Activated effector memory CD4-positive, alpha-beta T cell treated with Interleukin-2 at 50 U/mL for 16 hours (primary cell): ENCODE measurements around the gene IFT80.
"Not testable (repeated sequence)": the region's sequence is repeated elsewhere in the genome, so short reads cannot be mapped to it uniquely, and the experiment has no call there.

ENCODE experiments used
- DNase-seq: peaks from one replicate; pipeline ENCODE4 v3.0.0-alpha.2; 2020

Gene IFT80

DNA sequence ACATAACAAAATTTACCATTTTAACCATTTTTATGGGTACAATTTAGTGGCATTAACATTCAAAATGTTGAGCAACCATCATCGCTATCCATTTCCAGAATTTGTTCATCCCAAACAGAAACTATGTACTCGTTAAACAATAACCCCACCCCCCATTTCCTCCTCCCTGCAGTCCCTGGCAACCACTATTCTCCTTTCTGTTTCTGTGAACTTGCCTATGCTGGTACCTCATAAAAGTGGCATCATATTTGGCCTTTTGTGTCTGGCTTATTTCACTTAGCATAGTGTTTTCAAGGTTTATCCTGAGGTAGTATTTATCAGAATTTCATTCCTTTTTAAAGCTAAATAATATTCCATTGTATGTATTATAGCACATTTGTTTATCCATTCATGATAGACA, 141.4 kb downstream of the IFT80 start:
- DNase-seq = no peak

DNA sequence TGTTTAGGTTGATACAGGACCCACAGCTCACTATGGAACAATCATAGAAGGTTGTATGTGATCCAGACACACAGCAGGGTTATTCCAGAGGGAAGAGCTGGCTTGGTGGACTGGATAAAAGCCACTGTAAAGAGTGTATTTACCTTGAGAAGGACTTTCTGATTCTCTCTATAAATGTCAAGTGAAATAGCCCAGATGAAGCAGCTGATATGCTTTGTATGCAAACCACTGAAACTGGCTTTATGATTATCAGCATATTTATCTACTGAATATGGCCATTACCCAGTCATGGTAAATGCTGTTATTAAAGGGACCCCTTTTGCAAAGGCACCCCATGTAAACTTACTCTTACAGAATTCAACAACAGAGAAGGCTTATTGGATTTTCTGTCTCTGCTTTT, 145.7 kb downstream of the IFT80 start:
- DNase-seq = no peak

DNA sequence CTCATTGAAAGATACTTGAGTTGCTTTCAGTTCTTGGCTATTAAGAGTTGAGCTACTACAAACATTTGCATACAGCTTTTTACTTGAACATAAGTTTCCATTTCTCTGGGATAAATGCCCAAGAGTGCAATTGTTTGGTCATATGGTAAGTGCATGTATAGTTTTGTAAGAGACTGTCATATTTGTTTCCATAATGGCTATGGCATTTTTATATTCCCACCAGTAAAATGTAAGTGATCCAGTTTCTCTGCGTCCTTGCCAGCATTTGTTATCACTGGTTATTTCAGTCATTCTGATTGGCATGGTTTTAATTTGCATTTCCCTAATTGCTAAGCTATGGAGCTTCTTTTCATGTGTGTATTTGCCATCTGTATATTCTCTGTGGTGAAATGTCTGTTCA, 151.3 kb downstream of the IFT80 start:
- DNase-seq = no peak

DNA sequence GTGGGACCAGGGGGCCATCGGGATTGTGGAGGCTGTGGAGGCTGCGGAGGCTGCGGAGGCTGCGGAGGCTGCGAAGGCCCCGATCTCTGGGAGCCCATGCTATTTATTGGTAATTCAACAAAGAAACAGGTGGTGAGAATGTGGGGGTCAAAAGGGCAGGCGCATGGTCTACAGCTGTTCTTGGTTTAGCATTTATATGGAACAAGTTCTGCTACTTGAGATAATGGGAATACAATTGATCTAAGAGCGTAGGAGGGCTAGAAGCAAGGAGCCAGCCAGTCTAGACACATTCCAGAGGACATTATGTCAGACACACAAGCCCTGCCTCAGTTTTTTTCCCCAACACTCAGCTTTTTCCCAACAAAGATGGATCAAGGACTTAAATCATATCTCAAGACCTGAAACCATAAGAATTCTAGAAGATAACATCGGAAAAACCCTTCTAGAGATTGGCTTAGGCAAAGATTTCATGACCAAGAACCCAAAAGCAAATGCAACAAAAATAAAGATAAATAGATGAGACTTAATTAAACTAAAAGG, 153.7 kb downstream of the IFT80 start:
- no peak for DNase-seq

DNA sequence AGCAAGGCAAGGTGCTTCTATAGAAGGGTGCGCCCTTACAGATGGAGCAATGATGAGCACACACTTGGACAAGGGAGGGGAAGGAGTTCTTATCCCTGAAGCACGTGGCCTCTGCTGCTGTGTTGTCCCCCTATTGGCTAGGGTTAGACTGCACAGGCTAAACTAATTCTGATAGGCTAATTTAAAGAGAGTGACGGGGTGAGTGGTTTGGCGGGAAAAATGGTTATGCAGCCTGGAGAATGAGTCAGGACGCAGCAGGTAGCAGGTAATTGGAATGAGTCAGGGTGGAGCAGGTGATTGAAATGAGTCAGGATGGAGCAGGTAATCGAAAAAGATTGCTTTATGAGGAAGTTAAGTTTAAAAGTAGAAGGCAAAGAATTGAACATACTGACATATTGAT, 158.3 kb downstream of the IFT80 start:
- not testable (repeated sequence) for DNase-seq

DNA sequence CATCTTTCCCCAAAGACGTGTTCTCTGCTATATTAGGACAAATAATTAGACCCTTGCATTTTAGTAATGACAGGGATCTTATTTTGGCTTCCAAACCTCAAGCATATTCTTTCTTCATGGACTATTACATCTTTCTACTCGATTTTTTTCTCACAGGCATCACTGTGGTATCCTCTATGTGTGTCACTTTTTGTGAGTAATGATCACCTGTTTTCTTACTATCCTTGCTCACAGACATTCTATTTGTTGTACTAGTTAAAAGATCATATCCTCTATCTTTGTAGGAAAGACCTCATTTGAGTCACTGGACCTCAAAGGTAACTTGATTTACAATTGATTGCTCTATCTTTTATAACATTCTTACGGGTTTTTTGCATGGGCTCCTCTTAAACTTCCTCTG, 167.0 kb downstream of the IFT80 start:
- DNase-seq = no peak

DNA sequence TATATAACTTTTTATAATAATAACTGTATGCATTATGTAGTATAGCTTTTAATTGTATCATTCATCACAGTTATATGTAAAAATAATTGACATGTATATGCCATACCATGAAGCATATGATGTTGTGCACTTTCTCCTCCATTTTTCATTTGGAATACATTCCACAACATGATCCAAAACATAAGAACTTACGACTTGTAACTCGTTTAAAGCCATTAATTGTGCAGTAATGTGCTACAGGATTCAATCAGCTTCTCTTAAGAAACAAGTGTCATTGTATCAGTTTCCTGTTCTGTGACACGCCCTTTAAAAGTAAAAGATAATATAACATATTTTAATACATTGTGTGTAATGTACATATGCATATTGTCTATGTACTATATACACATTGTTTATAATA, 171.6 kb downstream of the IFT80 start:
- DNase-seq = no peak

DNA sequence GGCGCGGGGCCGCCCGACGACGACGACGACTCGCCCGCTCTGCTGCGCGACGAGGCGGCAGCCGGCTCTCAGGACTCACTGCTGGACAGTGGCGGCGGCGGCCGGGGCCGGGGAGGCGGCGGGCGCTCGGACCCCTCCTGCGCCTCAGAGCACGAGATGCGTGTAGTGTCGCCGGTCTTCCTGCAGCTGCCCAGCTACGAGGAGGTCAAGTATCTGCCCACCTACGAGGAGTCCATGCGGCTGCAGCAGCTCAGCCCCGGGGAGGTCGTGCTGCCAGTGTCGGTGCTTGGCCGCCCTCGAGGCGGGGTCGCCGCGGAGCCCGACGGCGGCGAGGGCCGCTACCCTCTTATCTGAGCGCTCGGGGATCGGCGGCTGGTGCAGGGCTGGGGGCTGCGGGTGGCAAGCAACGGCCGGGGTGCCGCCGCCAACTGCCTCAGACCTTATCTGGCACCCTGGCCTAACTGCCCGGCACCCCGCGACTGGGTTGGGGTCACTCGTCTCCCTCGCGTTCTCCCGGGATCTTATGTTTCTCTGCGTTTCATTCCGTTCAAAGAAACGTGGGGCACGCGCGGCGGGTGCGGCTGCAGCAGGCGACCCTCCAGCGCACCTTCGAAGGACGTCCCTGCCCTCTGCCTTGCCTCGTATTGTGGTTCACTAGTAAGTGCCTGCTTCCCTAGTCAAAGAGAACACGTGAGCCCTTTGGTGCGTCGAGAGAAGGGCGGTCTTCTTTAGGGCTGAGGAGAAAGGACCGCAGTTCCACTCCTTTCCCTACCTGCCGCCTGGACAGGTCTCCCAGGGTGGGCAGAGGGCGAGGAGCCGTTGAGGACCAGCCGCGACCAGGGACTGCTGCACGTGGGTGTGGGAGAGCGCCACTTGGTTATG, 172.8 kb downstream of the IFT80 start:
- DNase-seq = no peak

DNA sequence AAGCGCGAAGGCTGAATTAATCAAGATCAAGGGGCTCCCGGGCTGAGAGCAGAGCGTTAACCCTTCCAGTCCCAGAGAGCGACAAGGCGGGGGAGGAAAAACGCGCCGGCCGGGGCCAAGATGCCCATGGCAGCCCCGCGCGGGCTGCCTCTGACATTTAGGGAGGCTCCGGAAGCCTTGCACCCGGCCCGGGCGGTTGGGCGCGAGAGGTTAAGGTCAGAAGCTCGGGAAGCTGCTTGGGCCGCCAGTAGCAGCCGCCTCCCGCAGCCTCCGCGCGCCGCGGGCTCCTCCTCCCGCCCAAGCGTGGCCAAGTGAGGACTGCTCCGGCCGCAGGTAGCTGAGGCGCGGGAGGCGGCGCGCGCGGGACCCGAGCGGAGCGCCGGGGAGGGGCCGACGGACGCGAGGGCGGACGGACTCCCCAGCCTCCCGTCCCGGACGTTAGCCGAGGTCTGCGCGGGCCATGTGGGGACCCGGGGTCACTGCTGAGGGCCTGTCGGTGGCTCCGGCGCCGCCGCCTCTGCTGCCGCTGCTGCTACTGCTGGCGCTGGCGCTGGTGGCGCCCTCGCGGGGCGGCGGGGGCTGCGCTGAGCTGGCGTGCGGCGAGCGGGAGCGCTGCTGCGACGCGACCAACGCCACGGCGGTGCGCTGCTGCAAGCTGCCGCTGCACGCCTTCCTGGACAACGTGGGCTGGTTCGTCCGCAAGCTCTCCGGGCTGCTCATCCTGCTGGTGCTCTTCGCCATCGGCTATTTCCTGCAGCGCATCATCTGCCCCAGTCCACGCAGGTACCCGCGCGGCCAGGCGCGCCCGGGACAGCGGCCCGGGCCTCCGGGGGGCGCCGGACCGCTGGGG, 173.6 kb downstream of the IFT80 start, which contains the start of gene C3orf80:
Gene C3orf80 (plus strand): TSS at position 247 of the 850 bp plus-strand sequence. CDS start 214 bp downstream, at position 461.
- peak; percentile 19 for DNase-seq

DNA sequence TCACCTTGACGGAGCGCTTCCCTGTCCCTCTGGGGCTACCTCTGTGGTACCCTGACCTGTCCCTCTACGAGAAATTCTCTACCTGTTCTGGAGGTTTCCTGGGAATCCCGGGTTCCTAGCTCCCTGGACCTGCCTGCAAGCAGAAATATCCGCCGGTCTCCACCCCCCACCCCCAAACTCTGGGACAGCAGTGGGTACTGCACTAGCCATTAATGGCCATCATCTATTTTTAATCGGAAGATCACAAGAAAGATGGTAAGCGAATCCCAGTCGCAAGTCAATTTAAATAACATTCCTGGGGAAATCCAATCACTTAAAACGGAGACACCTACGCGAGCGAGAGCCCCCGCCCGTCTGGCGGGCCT, 174.2 kb downstream of the IFT80 start:
- DNase-seq = no peak

DNA sequence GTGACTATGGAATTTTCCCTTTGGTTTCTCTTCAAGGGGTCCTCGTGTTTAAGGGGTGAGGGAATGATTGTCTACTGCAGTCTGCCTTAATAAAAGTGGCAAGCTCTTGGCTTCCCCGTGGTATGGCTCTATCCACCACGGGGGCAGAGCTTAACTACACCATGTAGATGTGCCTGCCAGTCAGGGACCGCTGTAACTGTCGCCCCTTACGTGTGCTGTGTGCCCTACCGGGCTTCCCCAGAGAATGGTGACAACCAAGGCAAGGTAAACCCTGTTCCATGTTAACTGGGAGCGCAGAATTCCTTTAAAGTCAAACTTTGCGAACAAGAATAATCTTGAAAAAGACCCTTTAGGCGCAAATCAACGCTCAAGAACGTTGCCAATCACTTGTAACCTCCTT, 174.8 kb downstream of the IFT80 start:
- DNase-seq = no peak

DNA sequence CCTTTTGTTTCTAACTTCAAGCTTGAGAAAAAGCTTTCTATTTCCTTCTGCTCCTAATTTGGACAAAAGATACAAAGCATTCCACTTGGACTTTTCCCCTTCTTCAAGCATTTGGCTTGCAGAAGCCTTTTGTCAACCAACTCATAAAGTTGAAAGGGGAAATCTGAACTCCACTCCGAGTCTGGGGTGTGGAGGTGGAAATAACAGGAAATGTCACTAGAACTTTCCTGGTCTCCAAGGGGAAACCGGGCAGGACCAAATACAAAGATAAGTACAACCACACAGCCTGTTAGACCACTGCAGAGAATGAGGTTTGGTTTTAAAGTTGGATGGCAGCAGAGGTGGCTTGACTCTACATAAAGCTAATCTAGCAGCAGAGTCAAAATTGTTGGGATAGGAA, 178.0 kb downstream of the IFT80 start:
- no peak for DNase-seq

DNA sequence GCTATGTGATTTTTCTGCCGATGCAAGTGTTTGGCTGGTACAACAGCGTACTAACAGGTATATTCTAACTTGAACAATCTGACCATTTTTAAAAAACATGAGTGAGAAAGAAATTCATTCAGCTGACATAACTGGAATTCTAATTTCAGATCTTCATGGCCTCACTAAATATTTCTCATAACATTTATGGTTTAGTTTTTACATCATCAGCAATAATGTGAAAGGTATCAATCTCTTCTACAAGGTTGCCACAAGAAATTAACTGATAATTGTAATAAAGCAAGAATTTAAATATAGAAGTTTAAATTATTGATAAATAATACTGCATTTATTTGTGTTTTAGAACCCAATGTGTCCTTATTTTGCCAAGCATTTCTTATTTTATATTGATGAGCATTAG, 179.0 kb downstream of the IFT80 start:
- DNase-seq = no peak

DNA sequence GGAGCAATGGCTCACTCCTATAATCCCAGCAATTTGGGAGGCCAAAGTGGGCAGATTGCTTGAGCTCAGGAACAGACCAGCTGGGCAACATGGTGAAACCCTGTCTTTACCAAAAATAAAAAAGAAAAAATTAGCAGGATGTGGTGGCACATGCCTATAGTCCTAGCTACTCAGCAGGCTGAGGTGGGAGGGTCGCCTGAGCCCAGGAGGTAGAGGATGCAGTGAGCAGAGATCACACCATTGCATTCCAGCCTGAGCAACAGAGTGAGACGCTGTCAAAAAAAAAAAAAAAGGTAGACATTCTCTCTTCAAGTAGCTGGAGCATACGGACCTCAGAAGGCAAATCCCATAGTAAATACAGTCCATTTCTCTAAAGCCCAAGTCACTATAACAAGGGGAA, 180.9 kb downstream of the IFT80 start:
- no peak for DNase-seq

DNA sequence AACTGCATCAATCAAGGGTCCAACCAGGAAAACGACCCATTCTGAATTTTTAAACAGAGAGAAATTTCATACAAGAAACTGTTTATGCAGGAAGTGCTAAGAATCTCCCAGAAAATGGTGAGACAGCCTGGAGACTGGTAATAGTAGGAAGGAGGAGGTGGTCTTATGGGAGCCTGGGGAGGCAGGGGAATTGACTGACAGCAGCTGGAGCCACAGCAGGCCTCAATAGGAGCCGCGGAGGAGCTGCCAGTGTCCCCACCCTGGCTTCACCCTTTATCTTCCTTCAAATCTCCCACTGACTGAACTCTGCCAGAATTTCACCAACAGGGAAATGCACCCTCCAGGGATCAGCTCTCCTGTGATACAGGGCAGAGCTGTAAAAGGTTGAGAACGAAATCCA, 181.3 kb downstream of the IFT80 start:
- no peak for DNase-seq

DNA sequence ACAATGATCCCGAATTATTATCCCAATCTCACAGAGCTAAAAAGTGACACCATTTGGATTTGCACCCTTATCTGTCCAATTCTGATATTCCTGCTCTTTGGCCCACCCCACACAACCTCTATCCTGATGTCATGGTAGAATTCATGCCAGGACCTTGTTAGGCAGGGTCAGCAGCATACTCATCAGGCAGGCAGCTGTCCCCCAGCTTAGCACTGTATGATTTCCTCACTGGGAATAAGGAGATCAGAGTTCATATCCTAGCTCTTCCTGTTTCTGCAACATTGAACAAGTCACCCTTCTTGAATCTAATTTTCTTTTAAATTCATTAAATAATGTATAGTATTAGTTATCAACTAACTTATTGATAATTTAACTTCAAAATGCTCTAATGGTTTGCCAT, 185.8 kb downstream of the IFT80 start:
- DNase-seq = no peak

DNA sequence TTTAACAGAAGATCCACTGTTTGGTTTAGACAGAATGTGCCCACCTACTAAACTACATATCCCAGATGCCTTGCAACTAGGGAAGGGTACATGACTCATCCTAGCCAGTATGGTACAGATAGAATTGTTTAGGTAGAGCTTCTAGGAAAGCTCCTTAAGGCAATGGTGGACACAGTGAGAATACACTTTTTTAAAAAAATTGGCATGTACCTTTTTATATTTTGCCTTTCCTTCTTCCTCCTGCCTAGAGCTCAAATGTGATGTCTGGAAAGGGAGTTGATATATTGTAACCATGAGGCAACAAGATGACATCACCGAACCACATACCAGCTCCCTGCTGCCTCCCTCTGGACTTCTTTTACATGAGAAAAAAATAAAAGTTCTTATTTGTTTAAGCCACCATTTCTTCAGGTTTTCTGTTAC, 188.2 kb downstream of the IFT80 start:
- no peak for DNase-seq

DNA sequence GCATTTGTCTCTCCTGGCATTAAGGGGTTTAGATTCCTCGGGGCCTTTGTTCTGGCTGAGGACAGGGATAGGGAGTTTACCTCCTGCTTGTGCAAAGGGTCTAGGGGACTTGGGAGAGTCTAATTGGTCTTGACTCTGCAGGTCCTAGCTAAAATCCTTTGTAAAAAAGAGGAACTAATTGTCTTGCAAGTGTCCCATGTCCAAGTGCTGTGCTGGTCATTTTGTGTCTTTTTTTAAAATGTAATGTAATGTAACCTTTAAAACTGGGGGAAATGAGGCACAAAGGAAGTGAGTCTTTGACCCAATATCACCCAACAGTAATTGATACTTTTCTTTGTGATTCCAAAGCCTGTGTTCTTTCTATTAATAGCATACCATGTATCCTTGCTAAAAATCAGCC, 188.7 kb downstream of the IFT80 start:
- no peak for DNase-seq
